Right renal cortex interstitium (tissue), 3 donors: ENCODE results near the gene MYO5B. TPM values are rescaled to one million over a fixed set of nuclear protein-coding genes. Genes with fewer than 3 reads are reported as not detected.
"Not testable (repeated sequence)": the region's sequence is repeated elsewhere in the genome, so short reads cannot be mapped to it uniquely, and the experiment has no call there.

Experiments used
- DNase-seq, 3 donors: peaks; one replicate each; pipeline ENCODE4 v3.0.0-alpha.2; 2013; ENCODE audit warnings: low read depth in 3 of 3, low spot score in 2 of 3
- polyA plus RNA-seq, 3 donors: library from polyadenylated mRNA; unstranded; fragments of 120-200 nt; gene quantifications; one replicate each; pipeline ENCODE4 v1.2.1, GENCODE V29; 2013; ENCODE audit not compliant: insufficient read length in 3 of 3

The MYO5B gene
- polyA plus RNA-seq, 3 donors, result 26.7 to 29.9 (median 29.3) TPM

DNA sequence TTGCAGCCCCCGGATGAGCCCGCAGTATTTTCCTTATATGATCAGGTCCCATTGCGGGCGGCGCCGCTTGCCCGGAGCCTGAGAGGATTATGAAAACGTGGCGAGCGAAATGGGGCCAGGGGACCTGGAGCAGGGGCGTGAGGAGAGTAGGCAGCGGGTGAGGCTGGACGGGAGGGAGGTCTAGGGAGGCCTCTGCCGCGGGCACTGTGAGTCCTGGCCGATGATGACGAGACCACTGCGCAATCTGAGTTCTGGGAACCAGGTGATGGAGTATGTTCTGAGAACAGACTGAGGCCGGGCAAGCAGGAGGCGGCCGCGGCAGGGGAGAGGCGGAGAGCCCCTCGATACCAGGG, 380.8 kb downstream of the MYO5B start:
- peak in 2 of 3 donors; percentile 45 to 56 for DNase-seq

DNA sequence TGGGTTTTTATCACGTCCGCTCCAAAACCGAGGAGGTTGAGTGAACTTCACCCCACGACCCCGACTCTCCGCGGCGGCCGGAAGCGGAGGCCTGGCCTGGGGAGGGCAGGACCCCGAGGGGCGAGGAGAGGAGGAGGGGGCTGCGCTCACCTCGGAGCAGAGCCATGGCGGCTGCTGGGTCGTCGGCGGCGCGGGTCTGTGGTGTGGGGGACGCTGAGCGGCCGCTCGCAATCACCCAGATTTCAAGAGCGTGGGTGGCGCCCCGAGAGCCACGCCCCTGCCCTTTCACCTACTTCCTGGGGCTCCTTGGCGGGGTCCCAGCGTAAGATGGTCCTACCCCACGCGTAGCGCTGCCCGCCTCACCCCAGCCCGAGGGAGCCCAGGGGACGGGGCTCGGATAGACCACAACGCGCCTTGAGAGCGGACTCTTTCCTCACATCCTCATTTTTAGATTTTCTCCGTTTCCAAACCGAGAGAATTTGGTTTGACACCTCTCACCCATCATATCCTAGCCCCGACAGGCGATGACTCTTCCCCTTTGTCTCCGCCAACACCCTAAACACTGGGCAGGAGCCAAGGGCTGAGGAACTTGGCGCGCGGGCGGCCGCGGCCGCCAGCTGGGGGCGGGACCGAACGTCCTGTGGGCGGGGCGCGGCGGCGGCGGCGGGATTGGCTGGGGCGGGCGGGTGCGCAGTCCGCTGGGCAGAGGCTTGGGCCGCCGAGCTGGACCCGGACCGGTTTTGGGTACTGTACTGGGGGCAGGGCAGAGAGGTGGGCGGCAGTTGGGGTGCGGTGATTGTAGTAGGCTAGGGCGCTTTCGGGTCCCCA, 381.4 kb downstream of the MYO5B start, which contains the start of gene ACAA2:
TSS of gene ACAA2 (minus strand) at position 215 of the 828 bp plus-strand sequence. CDS start at position 166, 49 bp downstream.
- peak; percentile 64 to 75 (median 65) for DNase-seq

DNA sequence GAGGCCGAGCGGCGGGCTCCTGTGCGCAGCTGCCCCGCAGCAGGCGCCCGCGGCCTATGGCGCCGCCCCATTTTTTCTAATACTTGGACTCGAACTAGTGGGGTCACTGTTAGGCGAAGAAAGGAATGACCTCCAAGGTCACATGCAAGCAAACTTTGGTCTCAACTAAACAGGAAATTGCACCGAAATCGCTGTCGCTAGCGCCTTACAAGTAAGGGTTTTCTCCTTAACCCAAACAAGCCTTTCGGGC, 382.0 kb downstream of the MYO5B start:
- peak in 1 of 3 donors; percentile 58 for DNase-seq

DNA sequence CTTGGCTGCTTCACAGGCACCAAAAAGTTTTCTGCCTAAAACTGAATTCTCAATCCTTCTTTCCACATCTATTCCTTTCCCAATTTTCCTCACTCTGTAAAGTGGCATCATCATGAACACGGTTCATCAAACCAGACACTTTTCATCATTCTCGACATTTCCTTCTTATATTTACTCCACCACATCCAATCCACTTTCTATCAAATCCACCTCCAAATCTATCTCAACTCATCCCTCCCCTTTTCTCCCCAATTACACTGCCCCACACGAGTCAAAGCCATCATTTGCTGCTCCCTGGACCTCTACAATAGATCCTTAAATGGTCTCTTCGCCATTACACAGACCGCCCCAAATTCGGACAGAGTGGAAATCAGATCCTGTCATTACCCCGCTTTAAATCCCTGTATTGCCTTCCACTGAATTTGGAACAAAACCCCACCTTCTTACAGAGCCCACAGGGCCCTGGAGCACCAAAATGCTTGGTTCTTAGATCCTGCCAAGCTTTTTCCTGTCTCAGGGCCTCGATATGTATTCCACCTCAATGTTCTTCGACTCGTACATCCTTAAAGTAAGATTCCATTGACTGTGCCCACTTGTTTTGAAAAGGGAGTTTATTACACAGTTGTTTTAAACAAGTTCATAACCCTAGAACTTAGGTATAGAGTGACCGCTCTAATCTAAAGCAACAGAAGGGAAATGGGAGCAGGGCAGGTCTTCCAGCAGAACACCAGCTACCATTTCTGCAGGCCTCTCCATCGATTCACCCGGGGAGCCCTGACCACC, 382.5 kb downstream of the MYO5B start:
- DNase-seq, result peak in 1 of 3 donors; percentile 31

DNA sequence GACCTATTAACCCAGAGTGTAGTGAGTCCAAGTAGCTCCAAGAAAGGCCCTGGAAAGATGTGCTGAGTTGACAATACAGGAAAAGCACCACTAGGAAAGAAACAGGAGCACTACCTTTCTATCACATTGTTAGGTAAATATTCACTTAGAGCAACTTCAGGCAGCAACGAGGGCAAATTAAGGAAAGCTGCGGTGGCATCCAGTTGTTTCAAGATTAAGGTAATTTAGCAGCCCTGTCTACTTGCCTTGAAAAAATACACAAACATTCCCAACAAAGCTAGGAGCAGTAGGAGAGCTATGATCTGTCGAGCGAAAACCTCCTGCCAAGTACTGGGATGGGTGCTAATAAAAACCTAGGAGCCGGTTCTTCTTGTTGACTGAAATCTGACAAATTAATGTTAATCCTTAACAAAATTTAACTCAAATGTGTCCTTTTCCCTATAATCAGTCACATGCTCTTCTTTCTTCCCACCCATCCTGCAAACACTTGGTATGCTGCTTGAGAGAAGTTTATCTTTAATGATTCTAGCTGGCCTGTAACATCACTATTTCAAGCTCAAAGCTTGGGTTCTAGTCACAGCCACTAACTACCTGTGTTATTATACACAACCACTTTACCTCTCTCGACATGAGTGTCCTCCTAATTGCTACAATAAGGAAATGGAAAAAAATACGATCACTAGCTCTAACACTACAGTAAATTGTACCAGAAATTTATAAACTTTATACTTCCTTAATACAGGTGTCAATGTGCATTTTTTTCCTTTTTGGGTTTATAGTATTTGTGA, 383.6 kb downstream of the MYO5B start:
- DNase-seq, result no peak

DNA sequence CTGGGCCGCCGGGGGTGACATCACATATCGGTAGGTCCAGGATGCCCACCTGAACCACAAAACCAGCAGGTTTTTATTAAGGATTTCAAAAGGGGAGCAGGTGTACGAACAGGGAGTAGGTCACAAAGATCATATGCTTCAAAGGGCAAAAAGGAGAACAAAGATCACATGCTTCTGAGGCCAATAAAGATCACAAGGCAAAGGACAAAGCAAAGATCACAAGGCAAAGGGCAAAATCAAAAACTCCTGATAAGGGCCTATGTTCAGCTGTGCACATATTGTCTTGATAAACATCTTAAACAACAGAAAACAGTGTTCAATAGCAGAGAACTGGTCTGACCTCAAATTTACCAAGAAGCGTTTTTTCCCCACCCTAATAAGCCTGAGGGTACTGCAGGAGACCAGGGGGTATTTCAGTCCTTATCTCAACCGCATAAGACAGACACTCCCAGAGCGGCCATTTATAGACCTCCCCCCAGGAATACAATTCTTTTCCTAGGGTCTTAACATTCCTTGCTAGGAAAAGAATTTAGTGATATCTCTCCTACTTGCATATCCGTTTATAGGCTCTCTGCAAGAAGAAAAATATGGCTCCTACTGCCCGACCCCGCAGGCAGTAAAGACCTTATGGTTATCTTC, 386.3 kb downstream of the MYO5B start:
- not testable (repeated sequence) for DNase-seq

DNA sequence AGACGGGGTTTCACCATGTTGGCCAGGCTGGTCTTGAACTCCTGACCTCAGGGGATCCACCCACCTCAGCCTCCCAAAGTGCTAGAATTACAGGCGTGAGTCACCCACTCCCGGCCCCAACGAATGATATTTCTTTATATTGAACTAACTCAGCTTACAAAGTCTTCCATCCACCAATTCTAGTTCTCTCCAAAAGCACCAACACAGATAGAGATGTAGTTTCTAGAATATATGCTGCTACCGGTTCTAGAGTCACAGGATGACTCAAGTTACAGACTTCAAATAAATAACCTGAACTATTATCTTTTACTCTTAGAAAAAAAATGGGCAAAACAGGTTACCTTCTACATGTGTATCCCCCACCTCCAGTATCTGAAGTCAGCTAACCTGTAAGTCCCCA, 390.9 kb downstream of the MYO5B start:
- no peak for DNase-seq

DNA sequence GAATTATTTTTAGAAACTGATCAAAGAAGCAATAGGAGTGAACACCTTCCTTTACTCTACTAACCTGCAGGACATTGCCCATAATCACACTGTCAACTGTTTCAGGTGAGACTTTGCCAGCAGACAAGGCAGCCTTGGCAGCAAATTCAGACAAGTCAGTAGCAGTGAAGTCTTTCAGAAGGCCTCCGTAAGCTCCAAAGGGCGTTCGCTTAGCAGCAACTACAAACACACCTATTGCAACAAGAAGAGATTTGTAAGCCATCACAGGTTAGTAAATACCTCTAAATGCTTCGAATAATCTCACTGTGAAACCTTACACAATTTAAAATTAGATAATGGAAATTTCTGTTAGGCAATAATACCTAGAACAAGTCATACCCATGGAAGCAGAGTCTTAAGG, 392.3 kb downstream of the MYO5B start:
- no peak for DNase-seq

DNA sequence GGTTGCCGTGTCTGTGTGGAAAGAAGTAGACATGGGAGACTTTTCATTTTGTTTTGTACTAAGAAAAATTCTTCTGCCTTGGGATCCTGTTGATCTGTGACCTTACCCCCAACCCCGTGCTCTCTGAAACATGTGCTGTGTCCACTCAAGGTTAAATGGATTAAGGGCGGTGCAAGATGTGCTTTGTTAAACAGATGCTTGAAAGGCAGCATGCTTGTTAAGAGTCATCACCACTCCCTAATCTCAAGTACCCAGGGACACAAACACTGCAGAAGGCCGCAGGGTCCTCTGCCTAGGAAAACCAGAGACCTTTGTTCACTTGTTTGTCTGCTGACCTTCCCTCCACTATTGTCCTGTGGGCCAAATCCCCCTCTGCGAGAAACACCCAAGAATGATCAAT, 394.5 kb downstream of the MYO5B start:
- DNase-seq, result not testable (repeated sequence)

DNA sequence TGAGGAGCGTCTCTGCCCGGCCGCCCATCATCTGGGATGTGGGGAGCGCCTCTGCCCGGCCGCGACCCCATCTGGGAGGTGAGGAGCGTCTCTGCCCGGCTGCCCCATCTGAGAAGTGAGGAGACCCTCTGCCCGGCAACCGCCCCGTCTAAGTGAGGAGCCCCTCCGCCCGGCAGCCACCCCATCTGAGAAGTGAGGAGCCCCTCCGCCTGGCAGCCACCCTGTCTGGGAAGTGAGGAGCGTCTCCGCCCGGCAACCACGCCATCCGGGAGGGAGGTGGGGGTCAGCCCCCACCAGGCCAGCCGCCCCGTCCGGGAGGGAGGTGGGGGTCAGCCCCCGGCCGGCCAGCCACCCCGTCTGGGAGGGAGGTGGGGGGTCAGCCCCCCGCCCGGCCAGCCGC, 395.1 kb downstream of the MYO5B start:
- not testable (repeated sequence) for DNase-seq

DNA sequence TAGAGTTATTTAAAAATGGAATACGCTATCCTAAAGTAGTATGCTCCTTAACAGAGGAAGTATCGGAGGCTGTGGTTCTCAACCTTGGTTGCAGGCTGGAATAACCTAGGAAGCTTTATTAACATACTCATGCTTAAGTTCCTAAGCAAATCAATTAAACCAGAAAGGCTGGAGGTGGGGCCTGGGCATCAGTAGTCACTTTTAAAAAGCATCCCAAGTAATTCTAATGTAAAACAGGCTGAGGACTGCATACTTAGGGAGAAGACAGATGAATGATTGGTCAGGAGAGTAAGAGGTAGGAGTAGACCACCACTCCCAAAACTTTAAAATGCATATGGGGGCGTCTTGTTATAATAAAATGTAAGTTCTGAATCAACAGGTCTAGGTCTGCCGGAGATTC, 396.9 kb downstream of the MYO5B start:
- no peak for DNase-seq

DNA sequence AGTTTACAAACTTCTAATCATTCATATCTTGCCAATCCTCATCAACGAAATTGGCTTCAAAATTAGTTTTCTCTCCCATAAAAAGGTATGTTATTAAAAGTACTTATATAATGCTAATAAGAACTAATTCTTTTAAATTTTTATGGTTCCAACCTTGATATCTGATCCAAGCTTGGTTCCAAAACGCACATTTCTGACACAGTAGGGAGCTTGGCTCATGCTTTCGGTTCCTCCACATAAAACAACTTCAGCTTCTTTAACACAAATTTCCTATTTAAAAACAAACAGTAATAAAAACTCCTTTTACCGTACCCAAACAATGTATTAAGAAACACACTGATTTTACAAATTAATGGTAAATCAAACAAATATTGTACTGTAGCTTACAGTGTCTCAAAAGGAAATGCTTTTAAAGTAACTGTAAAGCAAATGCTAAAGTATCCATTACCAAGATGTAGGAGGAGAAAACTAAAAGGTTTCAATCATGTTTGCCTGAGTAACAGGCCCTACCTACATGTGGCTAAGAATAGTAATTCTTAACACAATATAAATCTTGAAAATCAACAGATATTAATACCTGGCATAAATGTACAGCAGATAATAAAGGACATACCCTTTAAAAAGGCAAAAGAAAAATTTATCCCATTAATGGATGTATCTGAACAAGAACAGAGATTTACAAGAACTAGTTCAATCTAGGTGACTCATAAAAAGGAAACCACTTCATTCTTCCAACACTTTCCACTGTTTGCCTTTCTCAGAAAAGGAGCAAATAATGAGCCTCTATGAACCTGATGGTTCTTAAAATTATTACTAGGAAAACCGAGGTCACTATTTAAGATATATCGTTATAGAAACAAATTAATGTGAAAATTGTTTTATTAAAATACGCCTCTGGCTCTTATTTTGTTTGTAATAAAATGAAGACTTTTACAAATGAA, 399.1 kb downstream of the MYO5B start:
- no peak for DNase-seq

DNA sequence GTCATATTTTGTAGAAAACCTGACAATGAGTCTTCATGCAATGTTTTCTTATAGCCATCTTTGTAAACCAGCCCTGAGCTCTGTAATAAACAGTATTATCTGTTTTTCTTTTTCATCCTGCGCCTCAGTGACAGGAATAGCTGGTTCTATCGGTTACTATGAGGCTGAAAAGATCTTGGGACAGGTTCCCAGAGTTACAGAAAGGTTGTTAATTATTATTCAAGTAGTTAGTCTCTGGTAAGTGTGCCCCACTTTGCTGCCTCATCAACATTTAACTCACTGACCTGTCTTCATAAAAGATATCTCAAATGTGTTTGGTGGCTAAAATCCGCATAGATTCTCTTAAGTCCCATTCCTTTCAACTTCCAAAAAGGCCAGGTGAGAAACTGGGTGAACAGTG, 400.2 kb downstream of the MYO5B start:
- no peak for DNase-seq

DNA sequence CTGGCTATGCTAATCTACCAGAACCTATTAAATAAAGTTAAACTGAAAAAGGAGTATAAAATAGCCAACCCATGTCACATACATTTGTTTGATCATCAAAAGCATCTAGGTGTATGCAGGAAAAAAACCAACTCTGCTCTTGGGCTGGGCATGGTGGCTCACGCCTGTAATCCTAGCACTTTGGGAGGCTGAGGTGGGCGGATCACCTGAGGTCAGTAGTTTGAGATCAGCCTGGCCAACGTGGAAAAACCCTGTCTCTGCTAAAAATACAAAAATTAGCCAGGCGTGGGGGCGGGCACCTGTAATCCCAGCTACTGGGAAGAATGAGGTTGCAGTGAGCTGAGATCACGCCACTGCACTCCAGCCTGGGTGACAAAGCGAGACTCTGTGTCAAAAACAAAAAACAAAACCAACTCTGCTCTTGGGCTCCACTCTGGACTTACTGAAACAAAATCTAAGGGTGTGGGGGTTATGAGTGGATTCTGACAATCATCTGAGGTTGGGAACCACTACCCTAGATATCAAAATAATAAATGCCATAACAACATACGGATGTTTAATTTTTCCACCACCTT, 405.3 kb downstream of the MYO5B start:
- DNase-seq, result not testable (repeated sequence)

DNA sequence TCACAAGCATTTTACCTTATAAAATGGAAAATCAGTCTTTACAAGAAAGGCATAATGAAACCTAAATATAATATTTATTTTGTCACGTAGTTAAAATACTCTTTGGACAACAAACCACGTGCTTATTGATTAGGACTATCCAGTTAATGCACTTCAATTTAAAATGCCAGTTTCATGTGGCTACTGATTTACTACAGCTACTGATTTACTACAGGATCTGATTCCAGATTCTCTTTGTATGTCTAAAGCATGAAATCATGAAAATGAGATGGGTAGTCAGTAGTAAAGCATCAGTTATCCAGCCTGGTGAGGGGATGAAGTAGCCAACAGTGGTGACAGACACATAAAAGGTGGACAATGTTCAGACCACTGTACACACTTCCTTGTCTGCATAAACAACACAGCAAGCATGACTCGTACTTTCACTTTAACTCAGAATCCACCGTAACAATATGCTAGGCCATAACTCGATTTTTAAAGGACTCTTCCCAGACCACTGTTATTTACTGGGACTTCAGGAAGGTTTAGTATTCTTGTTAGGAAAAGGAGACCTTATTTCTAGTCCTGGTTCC, 406.5 kb downstream of the MYO5B start:
- DNase-seq, result no peak

DNA sequence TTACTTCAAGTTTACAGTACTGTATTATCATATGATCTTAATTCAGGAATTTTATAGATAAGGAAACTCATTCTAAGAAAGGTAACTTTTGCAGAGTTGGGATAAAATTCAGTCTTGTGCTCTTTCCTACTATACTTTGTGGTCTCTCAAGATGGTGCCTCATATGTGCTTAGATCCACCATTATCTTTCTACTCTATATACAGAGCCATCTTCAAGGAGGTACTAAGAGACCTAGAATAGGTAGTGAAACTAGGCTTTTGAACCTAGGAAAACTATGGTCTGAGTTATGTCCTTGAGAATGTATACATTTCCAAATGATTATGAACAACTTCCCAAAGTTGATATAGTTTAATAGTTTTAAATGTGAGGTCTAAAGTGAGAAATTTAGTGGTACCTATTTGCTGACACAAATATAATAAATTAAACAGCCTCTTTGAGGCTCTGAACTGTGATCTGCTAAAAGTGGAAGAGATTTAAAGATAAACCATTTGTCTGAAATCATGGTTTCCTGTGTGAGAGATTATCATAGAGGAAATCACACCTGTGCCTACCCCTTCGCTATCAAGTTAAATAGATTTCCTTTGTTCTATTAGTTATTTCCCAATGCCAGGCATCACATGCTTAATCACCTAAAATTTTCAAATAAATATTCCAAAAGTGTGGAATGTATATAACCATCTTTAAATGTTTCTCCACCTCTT, 408.8 kb downstream of the MYO5B start:
- DNase-seq, result no peak

DNA sequence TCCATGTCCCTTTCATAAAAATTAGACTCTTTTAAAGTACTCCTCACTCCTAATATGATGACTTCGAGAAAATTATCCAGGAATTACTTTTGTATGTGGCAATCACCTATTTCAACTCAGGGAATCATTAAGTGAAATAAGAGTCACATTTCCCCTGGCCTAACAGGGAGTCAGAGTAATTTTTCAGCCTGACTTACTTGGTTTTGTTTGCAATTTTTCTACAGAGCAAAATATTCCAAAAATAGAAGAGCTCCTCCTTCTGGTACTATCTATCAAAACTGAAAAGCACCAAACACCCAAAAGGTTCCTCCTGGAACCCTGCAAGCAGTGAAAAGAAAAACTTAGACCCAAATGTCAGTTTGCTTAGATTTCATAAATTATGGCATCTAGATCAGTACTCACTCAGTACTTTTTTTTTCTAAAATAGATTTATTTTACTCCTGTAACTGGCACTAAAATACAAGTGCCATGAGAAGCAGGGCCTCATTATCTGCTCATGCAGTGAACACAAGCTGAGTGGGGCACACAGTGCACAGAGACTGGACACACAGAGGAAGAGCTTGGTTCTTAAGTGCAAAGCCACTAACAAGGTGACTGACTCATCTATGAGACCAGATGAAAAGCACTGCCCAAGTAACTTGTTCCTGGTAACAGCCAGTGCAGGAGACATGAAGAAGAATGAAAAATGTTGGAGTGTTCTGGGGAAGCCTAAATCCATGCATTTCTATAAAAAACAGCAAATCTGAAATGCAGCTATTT, 410.3 kb downstream of the MYO5B start:
- no peak for DNase-seq

DNA sequence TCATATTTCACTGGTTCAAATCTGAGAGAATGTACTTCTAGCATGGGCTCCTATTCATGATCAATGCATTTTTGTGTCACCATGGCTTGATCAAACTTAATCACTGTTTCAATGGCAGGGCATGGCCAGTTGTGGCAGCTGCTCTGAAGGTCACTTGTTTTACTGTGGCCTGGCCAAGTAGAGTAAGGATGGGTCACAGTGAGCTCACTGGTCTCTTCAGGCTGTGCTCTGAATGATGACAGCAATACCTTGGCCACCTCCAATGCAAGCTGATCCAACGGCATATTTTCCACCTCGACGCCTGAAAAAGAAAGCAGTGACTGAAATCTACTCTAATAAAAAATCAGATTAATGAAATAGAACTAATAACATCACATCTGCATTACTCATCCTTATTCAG, 411.3 kb downstream of the MYO5B start:
- not testable (repeated sequence) for DNase-seq
